C4-2B (cell line): Measurements from ENCODE around the gene AOC1.

Source experiments
- H3K27ac ChIP-seq: fragments of 450-650 bp; 2 replicates; pipeline ENCODE4 v1.5.1; 2017
- ZFX ChIP-seq: fragments of 450-650 bp; IDR thresholded peaks from 2 replicates; pipeline ENCODE4 v1.6.1; 2017
- TF ChIP-seq, protein P1 (sequence below): fragments of 450-650 bp; conservative IDR thresholded peaks from 2 replicates; pipeline ENCODE4 v1.5.1; 2017; ENCODE audit warnings: mild to moderate bottlenecking

The AOC1 gene

DNA sequence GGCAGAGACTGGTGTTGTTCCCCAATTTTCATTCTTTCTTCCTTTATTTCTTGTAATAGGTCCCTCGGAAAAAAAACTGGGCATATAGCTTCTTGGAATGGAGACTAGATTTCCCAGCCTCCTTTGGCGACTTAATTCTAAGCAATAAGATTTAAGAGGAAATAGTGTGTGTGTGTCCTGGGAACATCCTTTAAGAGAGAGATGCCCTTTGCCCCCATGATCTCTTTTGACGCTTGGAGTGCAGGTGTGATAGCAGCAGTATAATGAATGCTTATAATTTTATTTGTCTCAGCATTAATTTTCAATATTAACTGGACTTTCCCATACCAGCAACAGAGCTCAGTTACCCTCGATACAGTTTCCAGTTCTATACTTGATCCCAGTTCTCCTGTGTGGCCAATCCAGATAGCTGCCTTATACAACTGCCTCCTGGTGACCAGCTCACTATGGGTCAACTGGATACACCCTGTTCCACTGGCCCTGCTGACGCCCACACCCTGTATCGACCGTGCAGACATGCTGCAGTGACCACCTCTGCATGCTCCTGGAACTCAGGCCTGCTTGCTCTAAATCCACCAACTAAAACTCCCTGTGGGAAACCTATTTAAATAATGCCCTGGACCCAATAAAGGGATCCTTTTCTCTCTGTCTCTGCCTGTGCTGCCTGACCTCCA lies 37.9 kb upstream of the AOC1 start:
- H3K27ac ChIP-seq = no peak overlapping the region
- no peak for TF ChIP-seq ZFX
- TF ChIP-seq, protein P1, sequence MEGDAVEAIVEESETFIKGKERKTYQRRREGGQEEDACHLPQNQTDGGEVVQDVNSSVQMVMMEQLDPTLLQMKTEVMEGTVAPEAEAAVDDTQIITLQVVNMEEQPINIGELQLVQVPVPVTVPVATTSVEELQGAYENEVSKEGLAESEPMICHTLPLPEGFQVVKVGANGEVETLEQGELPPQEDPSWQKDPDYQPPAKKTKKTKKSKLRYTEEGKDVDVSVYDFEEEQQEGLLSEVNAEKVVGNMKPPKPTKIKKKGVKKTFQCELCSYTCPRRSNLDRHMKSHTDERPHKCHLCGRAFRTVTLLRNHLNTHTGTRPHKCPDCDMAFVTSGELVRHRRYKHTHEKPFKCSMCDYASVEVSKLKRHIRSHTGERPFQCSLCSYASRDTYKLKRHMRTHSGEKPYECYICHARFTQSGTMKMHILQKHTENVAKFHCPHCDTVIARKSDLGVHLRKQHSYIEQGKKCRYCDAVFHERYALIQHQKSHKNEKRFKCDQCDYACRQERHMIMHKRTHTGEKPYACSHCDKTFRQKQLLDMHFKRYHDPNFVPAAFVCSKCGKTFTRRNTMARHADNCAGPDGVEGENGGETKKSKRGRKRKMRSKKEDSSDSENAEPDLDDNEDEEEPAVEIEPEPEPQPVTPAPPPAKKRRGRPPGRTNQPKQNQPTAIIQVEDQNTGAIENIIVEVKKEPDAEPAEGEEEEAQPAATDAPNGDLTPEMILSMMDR = no peak

DNA sequence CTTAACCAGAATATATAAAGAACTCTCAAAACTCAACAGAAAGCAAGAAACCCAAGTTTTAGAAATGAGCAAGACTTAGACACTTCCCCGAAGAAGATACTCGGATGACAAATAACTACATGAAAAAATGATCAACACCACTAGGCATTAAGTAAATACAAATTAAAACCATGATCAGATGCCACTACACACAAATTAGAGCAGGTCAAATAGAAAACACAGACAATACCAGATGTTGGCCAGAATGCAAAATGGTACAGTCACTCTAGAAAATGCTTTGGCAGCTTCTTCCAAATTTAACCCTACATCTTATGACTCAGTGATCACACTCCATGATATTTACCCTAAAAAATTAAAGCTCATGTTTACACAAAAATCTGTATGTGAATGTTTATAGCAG lies 33.3 kb upstream of the AOC1 start:
- no peak for TF ChIP-seq ZFX
- TF ChIP-seq, protein P1 = no peak
- no peak overlapping the region for H3K27ac ChIP-seq

DNA sequence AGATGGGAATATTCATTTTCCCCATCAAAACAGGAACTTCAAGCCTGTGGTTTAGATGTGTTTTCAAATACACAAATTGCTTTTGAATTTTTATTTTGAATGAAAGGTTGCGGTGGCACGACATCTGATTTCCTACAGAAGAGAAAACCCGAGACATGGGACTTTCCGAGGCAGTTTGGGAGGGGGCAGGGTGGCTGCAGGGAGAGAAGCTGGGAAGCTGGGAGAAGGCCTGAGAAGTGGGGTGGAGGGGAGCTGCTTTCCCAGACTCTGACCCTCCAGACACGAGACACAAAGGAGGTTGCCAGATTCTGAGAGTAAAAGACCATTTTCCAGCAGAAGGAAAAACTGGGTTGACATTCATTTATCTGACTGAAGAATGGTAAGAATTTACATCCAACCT lies 32.2 kb upstream of the AOC1 start:
- TF ChIP-seq ZFX = no peak
- TF ChIP-seq, protein P1 = no peak
- no peak overlapping the region for H3K27ac ChIP-seq

DNA sequence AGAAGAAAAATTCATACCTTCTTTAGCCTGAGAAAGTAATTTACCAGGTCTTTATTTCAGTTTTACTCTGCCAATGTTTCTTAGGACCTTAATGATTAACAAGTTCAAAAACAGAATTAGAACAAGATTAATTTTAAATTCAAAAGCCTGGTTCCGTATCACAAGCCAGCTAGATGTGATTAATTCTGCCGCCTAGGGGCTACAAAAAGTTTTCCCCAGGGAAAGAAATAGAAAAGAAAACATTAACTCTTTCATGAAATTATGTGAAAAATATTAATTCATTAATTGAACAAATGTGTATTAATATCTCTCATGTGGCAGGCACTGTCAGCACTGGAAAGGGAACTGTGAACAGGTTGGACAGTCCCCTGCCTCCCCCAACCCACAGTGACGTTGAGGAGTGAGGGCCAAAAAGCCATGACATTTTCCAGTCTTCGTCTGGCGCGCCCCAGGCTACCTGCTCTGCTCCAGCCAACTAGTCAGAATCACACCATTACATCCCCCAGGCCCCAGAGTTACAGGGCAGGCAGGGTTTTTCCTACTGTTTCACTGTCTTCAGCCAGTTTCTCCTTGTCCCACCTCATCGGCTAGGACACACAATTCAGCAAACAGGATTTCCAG lies 31.6 kb upstream of the AOC1 start:
- TF ChIP-seq, protein P1 = no peak
- no peak for TF ChIP-seq ZFX
- no peak overlapping the region for H3K27ac ChIP-seq

DNA sequence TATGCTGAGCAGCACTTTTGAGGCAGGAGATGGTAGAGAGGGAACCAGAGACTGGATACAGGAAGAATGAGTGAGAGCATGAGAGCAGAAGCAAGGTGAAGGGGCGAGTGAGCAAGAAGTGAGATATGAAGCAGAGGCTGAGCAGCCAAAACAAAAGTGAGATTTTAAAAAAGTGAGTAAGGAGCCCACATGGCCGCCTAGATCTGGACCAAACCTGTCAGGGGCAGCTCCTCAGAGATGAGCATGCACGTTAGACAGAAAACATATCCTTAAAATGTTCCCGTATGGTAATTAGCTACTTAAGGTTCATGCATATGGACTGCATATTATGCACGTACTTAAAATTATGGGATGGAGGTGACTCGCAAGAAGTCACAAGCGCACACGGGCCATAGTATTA lies 29.3 kb upstream of the AOC1 start:
- H3K27ac ChIP-seq = no peak overlapping the region
- no peak for TF ChIP-seq ZFX
- TF ChIP-seq, protein P1 = no peak

DNA sequence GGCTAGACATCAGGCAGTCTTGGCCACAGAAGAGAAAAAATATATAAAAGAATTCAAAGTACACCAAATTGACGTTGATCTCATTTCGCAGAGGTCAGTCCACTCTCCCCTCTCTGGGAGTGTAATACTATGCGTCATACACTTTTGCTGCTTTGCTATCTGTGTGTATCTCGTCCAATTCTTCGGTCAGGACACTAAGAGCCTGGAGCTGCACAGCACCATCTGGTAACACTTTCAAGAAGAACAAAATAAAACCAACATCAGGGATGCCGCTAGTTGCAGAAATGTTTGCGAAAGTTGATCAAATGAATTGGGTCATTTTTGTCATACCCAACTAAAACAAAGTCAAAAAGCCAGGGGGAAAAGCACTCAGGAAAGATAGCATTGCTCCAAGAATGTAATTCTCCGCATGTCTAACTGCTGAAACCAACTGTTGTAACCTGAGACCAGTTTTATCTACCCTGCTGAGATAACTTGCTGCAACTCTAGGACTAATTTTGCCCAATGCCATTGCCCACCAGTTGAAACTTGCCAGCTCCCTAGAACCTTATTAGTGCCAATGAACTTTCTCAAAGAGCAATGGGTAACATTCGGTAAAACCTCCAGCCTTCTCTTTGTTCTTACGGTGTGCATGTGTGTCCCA lies 28.7 kb upstream of the AOC1 start:
- no peak overlapping the region for H3K27ac ChIP-seq
- TF ChIP-seq ZFX = no peak
- TF ChIP-seq, protein P1 = no peak
